ENCODE measurements around the gene SUN1. TPM values are rescaled to one million over a fixed set of nuclear protein-coding genes. Genes with fewer than 3 reads are reported as not detected.

Gene SUN1
- total and polyA plus RNA-seq, 2 donors (not counting 3 experiments of a cell fraction or from before 2014, with no cell fraction given), result 158 to 410 TPM

DNA sequence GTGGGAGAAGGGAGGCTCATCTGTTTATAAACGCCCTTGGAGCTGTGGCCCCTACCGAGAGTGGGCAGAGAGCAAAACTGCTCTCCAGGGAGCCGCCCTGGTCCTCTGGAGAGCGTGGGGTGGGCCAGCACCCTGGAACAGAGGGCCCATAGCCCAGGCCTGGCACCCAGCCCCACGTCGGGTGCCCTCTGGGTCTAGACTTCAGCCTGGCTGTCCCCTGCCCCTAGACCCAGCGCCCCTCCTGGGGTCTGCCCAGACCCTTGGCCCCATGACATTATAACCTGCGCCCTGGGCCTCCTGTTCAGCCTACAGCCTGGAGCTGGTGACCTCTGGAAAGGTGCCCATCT is 68.7 kb downstream of the SUN1 start:
- CTCF ChIA-PET, result interaction anchor here (1.0 to 1.1 kb wide), 3 partner anchors 28 to 276 kb away, joined by 3 to 4 read pairs (median 3); no protein-coding TSS in a partner anchor
- no peak overlapping the region for H3K9ac ChIP-seq (replicated peaks; ENCODE audit: extremely low read depth, insufficient read depth, low read length)
- intact Hi-C loops (cut with micrococcal nuclease), result loop anchor here (1.0 kb wide), 1 partner anchor 25 kb away; the partner anchor contains the start of gene GET4

More for the DNA sequence above, 68.7 kb downstream of the SUN1 start:
- Histone ChIP-seq H3K79me2 (ENCODE audit: control insufficient read depth, insufficient read depth, low read length) (no peaks in the 10 kb centered on the region), H3K4me3 (replicated peaks in 1 of 3; ENCODE audit: insufficient read depth in 1 of 3, low read depth in 1 of 3, low read length in 3 of 3) (no peak overlapping the region), H2AFZ (ENCODE audit: low read depth, low read length) (no peak overlapping the region), H4K20me1 (replicated peaks; ENCODE audit: control insufficient read depth, extremely low read depth, insufficient read depth, low read length) (no peaks in the 10 kb centered on the region), H3K9me3 (replicated peaks; ENCODE audit: control insufficient read depth, insufficient read depth, low read length) (no peaks in the 10 kb centered on the region), H3K36me3 (ENCODE audit: control insufficient read depth in 2 of 2, extremely low read depth in 1 of 2, insufficient read depth in 2 of 2, low read length in 2 of 2) (no peaks in the 10 kb centered on the region), H3K4me2 (ENCODE audit: insufficient read depth, low read length) (no peak overlapping the region), H3K27me3 (ENCODE audit: control insufficient read depth in 2 of 2, insufficient read depth in 2 of 2, low read length in 2 of 2) (peaks cover 3 to 5% of the 10 kb centered on the region in 2 experiments), H3K9me1 (replicated peaks; ENCODE audit: control insufficient read depth, extremely low read depth, insufficient read depth, low read length) (no peaks in the 10 kb centered on the region), H3K27ac (ENCODE audit: insufficient read depth, low read depth, low read length) (no peak overlapping the region), H3K4me1 (ENCODE audit: control insufficient read depth, extremely low read depth, insufficient read depth, low read length) (peaks cover 6% of the 10 kb centered on the region)
- no TSS peak for BruUV-seq (replicated peaks)
- FAIRE-seq (peak; percentile 12), DNase-seq (ENCODE audit: low read depth, low spot score) (no peak)
- TF ChIP-seq, protein P1, sequence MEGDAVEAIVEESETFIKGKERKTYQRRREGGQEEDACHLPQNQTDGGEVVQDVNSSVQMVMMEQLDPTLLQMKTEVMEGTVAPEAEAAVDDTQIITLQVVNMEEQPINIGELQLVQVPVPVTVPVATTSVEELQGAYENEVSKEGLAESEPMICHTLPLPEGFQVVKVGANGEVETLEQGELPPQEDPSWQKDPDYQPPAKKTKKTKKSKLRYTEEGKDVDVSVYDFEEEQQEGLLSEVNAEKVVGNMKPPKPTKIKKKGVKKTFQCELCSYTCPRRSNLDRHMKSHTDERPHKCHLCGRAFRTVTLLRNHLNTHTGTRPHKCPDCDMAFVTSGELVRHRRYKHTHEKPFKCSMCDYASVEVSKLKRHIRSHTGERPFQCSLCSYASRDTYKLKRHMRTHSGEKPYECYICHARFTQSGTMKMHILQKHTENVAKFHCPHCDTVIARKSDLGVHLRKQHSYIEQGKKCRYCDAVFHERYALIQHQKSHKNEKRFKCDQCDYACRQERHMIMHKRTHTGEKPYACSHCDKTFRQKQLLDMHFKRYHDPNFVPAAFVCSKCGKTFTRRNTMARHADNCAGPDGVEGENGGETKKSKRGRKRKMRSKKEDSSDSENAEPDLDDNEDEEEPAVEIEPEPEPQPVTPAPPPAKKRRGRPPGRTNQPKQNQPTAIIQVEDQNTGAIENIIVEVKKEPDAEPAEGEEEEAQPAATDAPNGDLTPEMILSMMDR (IDR thresholded peaks at IDR 0.05; ENCODE audit: extremely low read depth in 1 of 2, insufficient read depth in 1 of 2, low read depth in 1 of 2, low read length in 2 of 2), result no peak
- TF ChIP-seq MYC (IDR thresholded peaks at IDR 0.05; ENCODE audit: low read depth, low read length) (no peak), FOS (IDR thresholded peaks at IDR 0.05; ENCODE audit: borderline replicate concordance, insufficient read depth, low read length) (no peak), JUN (IDR thresholded peaks at IDR 0.05; ENCODE audit: borderline replicate concordance, insufficient read depth, insufficient read length, low read depth) (no peak), POLR2A (IDR thresholded peaks at IDR 0.05; ENCODE audit: low read depth, low read length) (no peak), EZH2 (IDR thresholded peaks at IDR 0.05; ENCODE audit: borderline replicate concordance, low read depth, low read length, severe bottlenecking) (no peak), GATA2 (IDR thresholded peaks at IDR 0.05; ENCODE audit: insufficient read depth, insufficient read length, low read depth, low read length) (no peak)
- TF ChIP-seq, protein P2, sequence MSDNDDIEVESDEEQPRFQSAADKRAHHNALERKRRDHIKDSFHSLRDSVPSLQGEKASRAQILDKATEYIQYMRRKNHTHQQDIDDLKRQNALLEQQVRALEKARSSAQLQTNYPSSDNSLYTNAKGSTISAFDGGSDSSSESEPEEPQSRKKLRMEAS (IDR thresholded peaks at IDR 0.05; ENCODE audit: insufficient read depth, insufficient read length), result no peak
- POLR2A ChIA-PET, result no interaction called here
- dilution Hi-C loops (cut with MboI; ENCODE audit: extremely low pct_ligation_motif_present, low sequenced_read_pairs), result no loop called here

All from endothelial cell of umbilical vein (primary cell).